Measurements from ENCODE around the gene NPAS4.
"Not testable (repeated sequence)": the region's sequence is repeated elsewhere in the genome, so short reads cannot be mapped to it uniquely, and the experiment has no call there.

NPAS4 gene

GRCh38 chr11:66450560-66450959, 29.7 kb downstream of the NPAS4 start:
- DNase-seq (ENCODE audit: insufficient read length, low spot score) = no peak
- no peak for FAIRE-seq

DNA sequence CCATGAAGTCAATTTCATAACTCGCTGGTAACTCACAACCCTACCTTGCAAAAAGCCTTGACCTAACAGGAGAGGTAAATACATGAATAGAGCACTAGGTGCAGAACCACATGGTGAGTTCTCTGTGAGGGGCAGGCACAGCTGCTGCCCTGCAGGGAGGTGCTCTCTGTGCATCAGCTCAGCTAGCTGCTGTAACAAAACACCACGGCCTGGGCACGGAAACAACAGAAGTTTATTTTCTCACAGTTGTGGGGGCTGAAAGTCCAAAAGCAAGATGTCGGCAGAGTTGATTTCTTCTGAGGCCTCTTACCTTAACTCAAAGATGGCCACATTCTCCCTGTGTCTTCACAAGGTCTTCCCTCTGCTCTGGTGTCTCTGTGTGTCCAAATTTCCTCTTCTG, 30.8 kb downstream of the NPAS4 start:
- DNase-seq (ENCODE audit: insufficient read length, low spot score) = no peak
- no peak for FAIRE-seq

GRCh38 chr11:66454247-66454646, 33.4 kb downstream of the NPAS4 start:
- FAIRE-seq (no peak), DNase-seq (ENCODE audit: insufficient read length, low spot score) (no peak)

DNA sequence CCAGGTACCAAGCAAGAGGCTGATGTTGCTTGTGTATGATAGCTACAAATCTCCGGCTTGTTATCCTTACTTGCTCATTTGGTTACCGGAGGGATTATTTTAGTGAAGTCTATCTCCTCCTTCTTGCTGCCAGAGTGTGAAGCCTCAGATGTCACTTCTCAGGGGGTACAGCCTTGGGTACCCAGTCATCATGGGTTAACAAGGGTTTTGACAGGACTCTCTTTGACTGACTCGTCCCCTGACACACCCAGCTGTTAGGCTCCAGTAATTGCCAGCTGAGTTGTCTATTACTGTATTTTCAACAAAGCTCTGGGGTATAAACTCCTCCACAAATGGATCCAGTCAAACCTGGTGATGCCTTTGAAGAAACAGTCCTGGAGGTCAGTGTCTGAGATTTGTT, 34.0 kb downstream of the NPAS4 start:
- no peak for FAIRE-seq

GRCh38 chr11:66457826-66458225, 37.0 kb downstream of the NPAS4 start:
- FAIRE-seq = no peak
- no peak for DNase-seq (ENCODE audit: insufficient read length, low spot score)

More for the DNA sequence above, 34.0 kb downstream of the NPAS4 start:
- DNase-seq (ENCODE audit: insufficient read length, low spot score) = no peak

- FAIRE-seq = peak; percentile 49
Observed at GRCh38 chr11:66459138-66459778, 38.4 kb downstream of the NPAS4 start.

DNA sequence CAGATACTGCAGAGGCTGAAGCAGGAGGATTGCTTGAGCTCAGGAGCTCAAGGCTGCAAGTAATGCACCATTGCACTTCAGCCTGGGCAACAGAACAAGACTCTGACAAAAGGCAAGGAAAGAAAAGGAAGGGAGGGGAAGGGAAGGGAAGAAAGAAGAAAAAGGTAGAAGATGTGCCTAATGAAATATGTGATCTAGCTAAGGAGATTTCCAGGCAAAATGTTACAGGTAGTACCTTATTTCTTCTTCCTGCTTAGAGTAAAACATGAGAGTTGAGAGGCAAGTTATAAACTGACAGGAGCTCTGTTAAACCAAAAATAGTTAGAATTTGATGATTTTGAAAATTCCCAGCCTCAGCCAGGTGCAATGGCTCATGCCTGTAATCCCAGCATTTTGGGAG, 41.2 kb downstream of the NPAS4 start:
- DNase-seq (ENCODE audit: insufficient read length, low spot score) (no peak), FAIRE-seq (no peak)

More at GRCh38 chr11:66459138-66459778, 38.4 kb downstream of the NPAS4 start:
- DNase-seq (ENCODE audit: insufficient read length, low spot score) = no peak

DNA sequence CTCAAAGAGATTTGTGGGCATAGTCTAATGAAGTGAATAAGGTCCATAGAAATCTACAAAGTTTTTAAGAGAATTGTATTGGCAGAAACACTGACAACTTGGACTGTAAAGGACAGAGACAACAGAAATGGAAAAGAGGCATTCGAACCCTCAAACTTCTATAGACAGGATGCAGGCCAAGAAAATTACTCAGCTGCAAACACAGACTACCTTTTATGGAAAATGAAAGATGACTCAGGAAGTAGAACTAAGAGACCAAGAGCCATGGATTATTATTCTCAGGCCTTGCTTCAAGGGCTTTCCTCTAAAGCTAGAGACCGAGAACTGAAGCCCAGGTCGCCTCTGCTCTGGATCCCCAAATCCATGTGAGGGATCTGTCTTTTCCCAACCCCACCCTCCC, 42.1 kb downstream of the NPAS4 start:
- no peak for DNase-seq (ENCODE audit: insufficient read length, low spot score)
- no peak for FAIRE-seq

GRCh38 chr11:66464116-66464515, 43.3 kb downstream of the NPAS4 start:
- not testable (repeated sequence) for FAIRE-seq; DNase-seq (ENCODE audit: insufficient read length, low spot score)

DNA sequence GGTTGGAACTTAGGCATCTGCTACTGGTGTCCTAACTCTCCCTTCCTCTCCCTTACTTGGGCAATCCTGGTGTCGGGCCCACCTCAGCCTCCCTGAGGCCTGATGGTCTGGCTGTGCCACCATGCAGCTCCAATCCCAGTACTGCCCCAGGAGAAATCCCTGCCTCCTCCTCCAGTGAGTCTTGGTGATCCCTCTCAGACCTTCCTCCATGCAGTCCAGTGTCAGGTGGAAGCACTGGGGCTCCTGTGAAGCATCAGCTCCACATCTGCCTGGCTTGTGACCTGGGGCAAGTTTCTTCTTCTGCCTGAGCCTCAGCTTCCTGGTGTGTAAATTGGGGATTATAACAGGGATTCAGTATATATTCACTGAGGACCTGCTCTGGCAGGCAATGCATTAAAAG, 44.1 kb downstream of the NPAS4 start:
- no peak for FAIRE-seq
- DNase-seq (ENCODE audit: insufficient read length, low spot score) = no peak

DNA sequence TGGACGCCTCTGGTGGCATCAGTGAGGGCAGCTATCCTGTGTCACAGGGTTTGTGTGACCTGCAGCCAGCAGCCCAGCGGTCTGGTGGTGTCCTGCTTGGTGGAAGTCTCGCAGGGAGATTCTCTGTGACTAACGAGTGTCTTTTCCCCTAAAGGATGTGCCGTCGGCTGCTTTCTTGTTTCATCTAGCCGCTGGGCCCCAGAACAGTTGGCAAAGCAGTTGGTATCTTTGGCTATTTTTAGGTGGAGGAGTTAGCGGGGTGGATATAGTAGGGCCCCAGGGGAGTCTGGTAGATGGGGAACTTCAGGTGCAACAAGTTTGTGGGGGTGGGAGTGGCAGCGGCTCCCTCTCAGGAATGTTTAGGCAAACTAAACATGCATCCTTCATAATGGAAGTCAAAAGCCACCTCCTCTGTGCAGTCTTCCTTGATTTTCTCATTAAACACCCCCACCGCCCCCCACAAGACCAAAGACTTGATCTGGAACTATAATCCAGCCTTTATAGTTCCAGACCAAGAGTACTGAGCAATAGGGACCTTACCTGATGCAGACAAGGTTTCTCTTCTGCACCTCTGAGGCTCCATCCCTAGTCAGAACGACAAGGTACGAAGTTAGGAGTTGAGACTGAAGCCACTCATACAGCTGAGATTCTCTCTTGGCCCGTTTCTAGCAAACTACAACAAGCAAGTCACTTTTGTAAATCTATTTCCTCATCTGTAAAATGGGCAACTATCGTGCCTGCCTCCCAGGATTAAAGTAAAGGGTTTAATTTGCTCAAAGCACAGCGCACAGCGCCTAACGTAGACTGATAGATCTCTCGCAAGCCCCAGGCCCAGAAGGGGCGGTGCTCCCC, 44.8 kb downstream of the NPAS4 start:
- DNase-seq (ENCODE audit: insufficient read length, low spot score) (no peak), FAIRE-seq (peak; percentile 26)

GRCh38 chr11:66466225-66467033, 45.6 kb downstream of the NPAS4 start, which contains the start of gene PELI3:
TSS of gene PELI3 (plus strand) at chr11:66466905. CDS start at chr11:66468129, 1,224 bp downstream.
- DNase-seq (ENCODE audit: insufficient read length, low spot score) = peak; percentile 99
- peak; percentile 91 for FAIRE-seq

DNA sequence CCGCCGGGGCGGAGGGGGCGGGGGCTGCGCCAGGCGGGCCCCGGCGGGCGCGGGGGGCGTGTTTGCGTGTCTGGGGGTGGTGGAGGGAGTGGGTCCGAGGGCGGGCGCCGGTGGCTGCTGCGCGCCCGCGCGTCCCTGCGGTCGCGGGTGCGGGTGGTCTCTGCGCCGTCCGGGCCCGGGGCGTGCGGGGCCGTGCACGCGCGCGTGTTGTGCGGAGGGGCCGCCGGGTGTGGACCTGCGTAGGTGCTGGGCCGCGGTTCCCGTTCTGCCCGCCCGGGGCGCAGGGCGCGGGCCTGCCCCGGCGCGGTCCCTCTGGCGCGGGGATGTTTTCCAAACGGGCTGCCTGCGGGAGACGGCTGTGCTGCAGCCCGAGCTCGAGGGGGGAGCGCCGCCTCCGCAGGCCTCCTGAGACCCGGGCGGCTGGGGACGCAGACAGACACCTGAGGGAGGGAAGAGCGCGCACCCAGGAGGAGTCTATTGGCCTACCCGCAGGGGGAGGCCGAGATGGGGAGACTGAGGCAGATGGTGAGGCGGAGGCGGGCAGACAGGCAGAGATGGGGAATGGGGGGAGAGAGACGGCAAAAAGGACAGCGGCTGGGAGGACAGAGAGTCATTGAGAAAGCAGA, 46.3 kb downstream of the NPAS4 start:
- no peak for FAIRE-seq
- peak; percentile 68 for DNase-seq (ENCODE audit: insufficient read length, low spot score)

DNA sequence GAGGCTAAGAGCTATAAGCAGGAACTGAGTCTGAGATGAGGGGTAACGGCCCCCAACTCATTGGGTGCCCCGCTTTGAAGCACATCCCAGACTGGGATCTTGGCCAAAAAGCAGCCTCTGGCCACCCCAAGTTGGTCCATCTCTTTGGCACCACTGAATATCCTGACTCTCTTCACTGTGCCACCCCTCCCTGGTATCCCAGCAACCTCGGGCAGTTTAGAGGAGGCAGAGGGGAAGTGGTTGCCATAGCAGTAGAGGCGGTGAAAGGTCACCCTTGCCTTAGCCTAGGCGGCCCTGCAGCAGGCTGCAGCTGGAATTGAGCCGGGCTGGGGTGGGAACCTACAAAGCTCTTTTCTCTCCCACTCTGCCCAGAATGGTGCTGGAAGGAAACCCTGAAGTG, 46.9 kb downstream of the NPAS4 start:
- FAIRE-seq (no peak), DNase-seq (ENCODE audit: insufficient read length, low spot score) (no peak)

DNA sequence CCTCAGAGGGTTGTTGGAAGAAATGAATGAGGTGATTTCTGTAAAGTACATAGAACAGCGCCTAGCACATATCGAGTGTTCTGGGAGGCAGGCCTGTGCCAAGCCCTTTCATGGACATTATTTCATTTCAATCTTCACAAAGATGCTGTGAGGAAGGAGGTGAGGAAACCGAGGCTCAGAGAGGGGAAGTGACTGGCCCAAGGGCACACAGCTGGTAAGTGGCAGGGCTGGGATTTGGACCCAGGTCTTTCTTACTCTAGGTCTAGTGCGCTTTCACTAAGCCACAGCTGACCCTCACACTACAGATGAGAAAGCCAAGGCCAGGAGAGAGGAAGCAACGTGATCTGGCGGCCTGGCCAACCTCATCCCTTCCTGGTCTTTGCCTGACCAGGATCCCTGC, 47.9 kb downstream of the NPAS4 start:
- FAIRE-seq (no peak), DNase-seq (ENCODE audit: insufficient read length, low spot score) (no peak)

DNA sequence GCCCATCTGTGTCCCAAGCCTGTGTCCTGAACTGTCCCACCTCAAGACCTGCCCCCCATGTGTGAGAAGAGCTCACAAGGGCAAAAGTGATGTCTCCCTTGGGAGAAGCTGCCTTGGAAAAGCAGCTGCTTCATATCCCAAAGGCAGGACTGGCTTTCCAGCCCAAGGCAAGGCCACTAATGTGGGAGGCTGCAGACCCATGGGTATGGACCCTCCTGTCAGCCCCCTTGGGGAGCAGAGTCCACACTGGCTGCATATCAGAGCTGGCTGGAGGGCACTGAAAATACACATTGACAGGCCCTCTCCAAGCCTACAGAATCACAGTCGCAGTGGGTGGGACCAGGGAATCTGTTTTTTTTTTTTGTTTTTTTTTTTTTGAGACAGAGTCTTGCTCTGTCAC, 48.6 kb downstream of the NPAS4 start:
- no peak for FAIRE-seq
- DNase-seq (ENCODE audit: insufficient read length, low spot score) = no peak

- FAIRE-seq (no peak), DNase-seq (ENCODE audit: insufficient read length, low spot score) (no peak)
Observed at GRCh38 chr11:66470015-66470414, 49.2 kb downstream of the NPAS4 start.

GRCh38 chr11:66471142-66471541, 50.3 kb downstream of the NPAS4 start:
- no peak for FAIRE-seq
- DNase-seq (ENCODE audit: insufficient read length, low spot score) = no peak

DNA sequence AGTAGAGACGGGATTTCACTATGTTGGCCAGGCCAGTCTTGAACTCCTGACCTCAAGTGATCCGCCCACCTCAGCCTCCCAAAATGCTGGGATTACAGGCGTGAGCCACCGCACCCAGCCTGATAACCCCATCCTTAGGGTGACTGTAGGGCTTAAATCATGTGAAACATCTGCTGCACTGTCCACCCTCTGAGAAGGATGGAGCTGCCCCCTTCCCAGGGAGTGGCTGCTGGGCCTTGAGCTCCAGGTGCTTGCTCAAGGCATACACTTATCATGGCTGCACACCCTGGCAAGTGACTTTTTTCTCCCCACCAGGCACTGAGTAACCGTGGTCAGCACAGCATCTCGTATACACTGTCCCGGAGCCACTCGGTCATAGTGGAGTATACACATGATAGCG, 51.2 kb downstream of the NPAS4 start:
- DNase-seq (ENCODE audit: insufficient read length, low spot score) = no peak
- FAIRE-seq = no peak

- FAIRE-seq (no peak), DNase-seq (ENCODE audit: insufficient read length, low spot score) (no peak)
Observed at GRCh38 chr11:66473167-66473566, 52.3 kb downstream of the NPAS4 start.
